HG03520 (cell line): Measurements from ENCODE around the gene DEDD2.

Experiments
- ATAC-seq: cut with Tn5 transposase; IDR thresholded peaks from one replicate; pipeline ENCODE4 v1.9.1; 2021; ENCODE audit warnings: mild to moderate bottlenecking, moderate library complexity; ENCODE audit not compliant: unreplicated experiment

DEDD2 gene

GRCh38 chr19:42248270-42249148 is 31.0 kb upstream of the DEDD2 start:
- ATAC-seq, result no peak

- no peak for ATAC-seq
These were observed 30.2 kb upstream of the DEDD2 start for GRCh38 chr19:42247640-42248199.

GRCh38 chr19:42246922-42247639 is 29.6 kb upstream of the DEDD2 start:
- no peak for ATAC-seq

GRCh38 chr19:42246143-42246921 is 28.9 kb upstream of the DEDD2 start:
- no peak for ATAC-seq

- ATAC-seq, result no peak
These were observed 27.8 kb upstream of the DEDD2 start for GRCh38 chr19:42245231-42245630.

- ATAC-seq, result peak; percentile 29
These were observed 27.1 kb upstream of the DEDD2 start for GRCh38 chr19:42244347-42245220.

- peak; percentile 53 for ATAC-seq
These were observed 25.3 kb upstream of the DEDD2 start, which contains the start of gene GSK3A for GRCh38 chr19:42242512-42243409. TSS of gene GSK3A (minus strand) at chr19:42242602. CDS start at chr19:42242465, 137 bp downstream.

GRCh38 chr19:42242069-42242511 is 24.6 kb upstream of the DEDD2 start:
- peak; percentile 4 for ATAC-seq

GRCh38 chr19:42241279-42241678 is 23.8 kb upstream of the DEDD2 start:
- no peak for ATAC-seq

- no peak for ATAC-seq
These were observed 22.2 kb upstream of the DEDD2 start for GRCh38 chr19:42239544-42240220.

- ATAC-seq, result no peak
These were observed 17.7 kb upstream of the DEDD2 start for GRCh38 chr19:42235181-42235580.

- no peak for ATAC-seq
These were observed 16.9 kb upstream of the DEDD2 start for GRCh38 chr19:42234364-42234763.

- ATAC-seq, result no peak
These were observed 16.3 kb upstream of the DEDD2 start for GRCh38 chr19:42233678-42234292.

- no peak for ATAC-seq
These were observed 15.6 kb upstream of the DEDD2 start for GRCh38 chr19:42233106-42233505.

- ATAC-seq, result no peak
These were observed 15.0 kb upstream of the DEDD2 start for GRCh38 chr19:42232435-42232834.

GRCh38 chr19:42230571-42230970 is 13.1 kb upstream of the DEDD2 start:
- no peak for ATAC-seq

- no peak for ATAC-seq
These were observed 12.4 kb upstream of the DEDD2 start for GRCh38 chr19:42229855-42230351.
